Naive thymus-derived CD4-positive, alpha-beta T cell (primary cell): ENCODE data around the gene NCBP2L. TPM values are rescaled to one million over a fixed set of nuclear protein-coding genes. Genes with fewer than 3 reads are reported as not detected.

Source experiments
- ATAC-seq: fragments of 150-1000 bp; cut with Tn5 transposase; 2 replicates; pipeline ENCODE4 v1.10.0; 2021; ENCODE audit warnings: mild to moderate bottlenecking, moderate library complexity
- CTCF ChIA-PET: fragments of 350-600 bp; sonication (Branson Sonifier 250); formaldehyde crosslinking; loops from one replicate; lab custom pipeline; 2021; ENCODE audit warnings: antibody characterized with exemption; lab: Charles Lee
- POLR2A ChIA-PET: fragments of 350-600 bp; sonication (Branson Sonifier 250); formaldehyde crosslinking; loops from one replicate; lab custom pipeline; 2021; ENCODE audit warnings: antibody characterized with exemption, inconsistent platforms; lab: Charles Lee
- DNase-seq, 9 donors: peaks; one replicate each; pipeline versions ENCODE4 v3.0.0 to v3.0.0-alpha.2; 2020 to 2022; ENCODE audit warnings: mixed read lengths in 1 of 9
- H3K27ac ChIP-seq: one replicate; pipeline ENCODE4 v1.7.0; 2013; ENCODE audit warnings: mild to moderate bottlenecking, low read depth, low read length, moderate library complexity
- H3K27me3 ChIP-seq, 2 donors: one replicate each; pipeline ENCODE4 v1.7.0; 2013; ENCODE audit warnings: low read length in 2 of 2, mild to moderate bottlenecking in 2 of 2, moderate library complexity in 2 of 2; ENCODE audit not compliant: control insufficient read depth in 2 of 2, insufficient read depth in 2 of 2
- H3K36me3 ChIP-seq, 3 experiments: 1 replicate in 2 of 3; 2 replicates in 1 of 3; pipeline ENCODE4 v1.7.0; 2013; ENCODE audit warnings: low read length in 3 of 3, mild to moderate bottlenecking in 3 of 3, moderate library complexity in 1 of 3; ENCODE audit not compliant: insufficient read depth in 3 of 3, control insufficient read depth in 2 of 3
- H3K4me1 ChIP-seq, 2 donors: one replicate each; pipeline ENCODE4 v1.7.0; 2013; ENCODE audit warnings: low read length in 2 of 2, mild to moderate bottlenecking in 2 of 2, moderate library complexity in 1 of 2; ENCODE audit not compliant: control insufficient read depth in 2 of 2, insufficient read depth in 2 of 2
- H3K4me3 ChIP-seq: 2 replicates; pipeline ENCODE4 v1.7.0; 2013; ENCODE audit warnings: mild to moderate bottlenecking, low read length
- H3K9me3 ChIP-seq, 3 experiments: 1 replicate in 2 of 3; 2 replicates in 1 of 3; pipeline ENCODE4 v1.7.0; 2013; ENCODE audit warnings: low read length in 3 of 3; ENCODE audit not compliant: control insufficient read depth in 2 of 3
- H3K27ac Mint-ChIP-seq, 9 donors: one replicate each; pipeline ENCODE4 v1.8.0; 2020 to 2022; ENCODE audit warnings: mixed read lengths in 9 of 9, mild to moderate bottlenecking in 8 of 9, moderate library complexity in 5 of 9, inconsistent platforms in 2 of 9
- H3K27me3 Mint-ChIP-seq, 5 donors: one replicate each; pipeline ENCODE4 v1.8.0; 2021 to 2022; ENCODE audit warnings: mixed read lengths in 5 of 5, mild to moderate bottlenecking in 1 of 5
- H3K36me3 Mint-ChIP-seq, 5 donors: one replicate each; pipeline ENCODE4 v1.8.0; 2020 to 2022; ENCODE audit warnings: mixed read lengths in 5 of 5, mild to moderate bottlenecking in 3 of 5, inconsistent platforms in 1 of 5
- H3K4me1 Mint-ChIP-seq, 7 donors: one replicate each; pipeline ENCODE4 v1.8.0; 2020 to 2022; ENCODE audit warnings: mixed read lengths in 7 of 7, mild to moderate bottlenecking in 3 of 7, inconsistent platforms in 1 of 7
- H3K4me3 Mint-ChIP-seq, 10 donors: one replicate each; pipeline ENCODE4 v1.8.0; 2020 to 2022; ENCODE audit warnings: mild to moderate bottlenecking in 10 of 10, mixed read lengths in 10 of 10, moderate library complexity in 6 of 10, inconsistent platforms in 2 of 10
- H3K9me3 Mint-ChIP-seq, 11 donors: one replicate each; pipeline ENCODE4 v1.8.0; 2020 to 2022; ENCODE audit warnings: mixed read lengths in 11 of 11, mild to moderate bottlenecking in 4 of 11, inconsistent platforms in 1 of 11, moderate library complexity in 1 of 11
- intact Hi-C, 2 donors: fragments of 100-400 bp; cut with micrococcal nuclease; formaldehyde crosslinking; loops; one replicate each; pipeline ENCODE4 v1.15.1; 2023
- polyA plus RNA-seq, 2 donors: library from polyadenylated mRNA; unstranded; fragments of 300-500 nt; fragmentation: Illumina TruSeq; gene quantifications; one replicate each; pipeline ENCODE4 v1.2.3, GENCODE V29; 2021
- total RNA-seq, 6 experiments: library from RNA in 5 of 6; stranded (reverse) in 5 of 6; gene quantifications; 1 replicate in 5 of 6; 2 replicates in 1 of 6; pipeline ENCODE4 v1.2.3 and lab custom pipeline; 2021 to 2026

Gene NCBP2L
- total and polyA plus RNA-seq, 7 experiments from 2014 or later, result 0.09 TPM; not detected in 6

GRCh38 chrX:107825698-107826237 lies 48.2 kb downstream of the NCBP2L start, which contains the start of gene MID2:
MID2 (plus strand) TSS chrX:107825866; CDS start chrX:107826427, 561 bp downstream.
- peaks cover 7 to 60% (median 38%) of the 10 kb centered on the region in 7 donors for H3K4me1 Mint-ChIP-seq
- Histone ChIP-seq H3K4me1 (peaks cover 0 to 7% of the 10 kb centered on the region in 2 donors), H3K27ac (peak within 1 kb of the TSS; percentile 80), H3K27me3 (no peaks in the 10 kb centered on the region), H3K9me3 (no peaks in the 10 kb centered on the region), H3K36me3 (no peaks in the 10 kb centered on the region), H3K4me3 (peak within 1 kb of the TSS; percentile 61)
- peak within 1 kb of the TSS; percentile 69 to 95 (median 87) for H3K27ac Mint-ChIP-seq
- DNase-seq (peak in 8 of 9 donors; percentile 21 to 66 (median 58)), ATAC-seq (peak; percentile 77)
- CTCF ChIA-PET, result interaction anchor here (0.5 to 0.6 kb wide), 2 partner anchors 13 to 41 kb away, joined by 3 to 4 read pairs; no protein-coding TSS in a partner anchor
- peaks cover 0 to 20% (median 0%) of the 10 kb centered on the region in 5 donors for H3K27me3 Mint-ChIP-seq
- intact Hi-C loops, result loop anchor here (1.0 to 5.0 kb wide), 11 partner anchors 49 to 1712 kb away; partner anchors contain the start of genes ATG4A (in 2 of the 2), PRPS1 (in 2 of the 2), PSMD10 (in 2 of the 2) and NCBP2L (in 1 of the 2)
- no peaks in the 10 kb centered on the region for H3K9me3 Mint-ChIP-seq
- POLR2A ChIA-PET, result interaction anchor here (0.8 to 2.3 kb wide), 4 partner anchors 16 to 197 kb away, joined by 3 to 7 read pairs (median 6); partner anchors contain the start of genes NCBP2L and PRPS1
- H3K36me3 Mint-ChIP-seq, result peaks cover 0 to 2% (median 0%) of the 10 kb centered on the region in 5 donors
- peak within 1 kb of the TSS; percentile 73 to 92 (median 88) for H3K4me3 Mint-ChIP-seq

- Histone ChIP-seq H3K36me3 (no peaks in the 10 kb centered on the region), H3K27me3 (no peaks in the 10 kb centered on the region), H3K4me3 (peak overlapping the region; percentile 57), H3K27ac (peak overlapping the region; percentile 80), H3K4me1 (peaks cover 0 to 7% of the 10 kb centered on the region in 2 donors), H3K9me3 (no peaks in the 10 kb centered on the region)
- Mint-ChIP-seq H3K27ac (peak overlapping the region; percentile 44 to 95 (median 92)), H3K9me3 (no peaks in the 10 kb centered on the region), H3K4me1 (peaks cover 11 to 65% (median 43%) of the 10 kb centered on the region in 7 donors), H3K27me3 (peaks cover 0 to 20% (median 0%) of the 10 kb centered on the region in 5 donors), H3K4me3 (peak overlapping the region; percentile 78 to 92 (median 89)), H3K36me3 (peaks cover 0 to 3% (median 0%) of the 10 kb centered on the region in 5 donors)
- intact Hi-C loops, result loop anchor here (1.0 to 5.0 kb wide), 9 partner anchors 50 to 1711 kb away; partner anchors contain the start of genes ATG4A (in 2 of the 2), PRPS1 (in 2 of the 2), PSMD10 (in 2 of the 2) and NCBP2L (in 1 of the 2)
- CTCF ChIA-PET, result no interaction called here
- DNase-seq, result peak in 8 of 9 donors; percentile 9 to 53 (median 46)
- POLR2A ChIA-PET, result interaction anchor here (0.8 to 2.3 kb wide), 4 partner anchors 16 to 198 kb away, joined by 3 to 7 read pairs (median 6); partner anchors contain the start of genes NCBP2L and PRPS1
- peak; percentile 77 for ATAC-seq
Observed at GRCh38 chrX:107826238-107827029, 48.9 kb downstream of the NCBP2L start.

GRCh38 chrX:107827030-107827831 lies 49.7 kb downstream of the NCBP2L start:
- H3K9me3 Mint-ChIP-seq, result no peaks in the 10 kb centered on the region
- Histone ChIP-seq H3K4me1 (peaks cover 0 to 7% of the 10 kb centered on the region in 2 donors), H3K4me3 (peak overlapping the region; percentile 57), H3K27me3 (no peaks in the 10 kb centered on the region), H3K9me3 (no peaks in the 10 kb centered on the region), H3K36me3 (no peaks in the 10 kb centered on the region), H3K27ac (peak overlapping the region; percentile 80)
- H3K4me3 Mint-ChIP-seq, result peak overlapping the region; percentile 73 to 90 (median 88)
- H3K27me3 Mint-ChIP-seq, result peaks cover 0 to 20% (median 0%) of the 10 kb centered on the region in 5 donors
- peak overlapping the region; percentile 44 to 95 (median 83) for H3K27ac Mint-ChIP-seq
- ChIA-PET CTCF (no interaction called here), POLR2A (interaction anchor here (1.7 to 2.3 kb wide), 2 partner anchors 153 to 199 kb away, joined by 6 to 7 read pairs; partner anchors contain the start of gene PRPS1)
- H3K4me1 Mint-ChIP-seq, result peaks cover 11 to 67% (median 43%) of the 10 kb centered on the region in 7 donors
- H3K36me3 Mint-ChIP-seq, result peaks cover 0 to 3% (median 0%) of the 10 kb centered on the region in 5 donors
- ATAC-seq, result no peak
- DNase-seq, result peak in 3 of 9 donors; percentile 3 to 22 (median 13)
- intact Hi-C loops, result loop anchor here (2.0 to 5.0 kb wide), 7 partner anchors 50 to 1710 kb away; partner anchors contain the start of genes ATG4A (in 2 of the 2), PSMD10 (in 2 of the 2), NCBP2L (in 1 of the 2) and NXT2 (in 1 of the 2)

GRCh38 chrX:107827852-107828251 lies 50.3 kb downstream of the NCBP2L start:
- no peak for ATAC-seq
- Mint-ChIP-seq H3K4me1 (peaks cover 11 to 73% (median 43%) of the 10 kb centered on the region in 7 donors), H3K27ac (peak overlapping the region in 1 of 9 donors; percentile 88), H3K36me3 (peaks cover 0 to 3% (median 0%) of the 10 kb centered on the region in 5 donors), H3K4me3 (peak overlapping the region; percentile 30 to 89 (median 64)), H3K27me3 (peaks cover 0 to 20% (median 0%) of the 10 kb centered on the region in 5 donors), H3K9me3 (no peaks in the 10 kb centered on the region)
- Histone ChIP-seq H3K9me3 (no peaks in the 10 kb centered on the region), H3K27ac (no peak overlapping the region), H3K4me1 (peaks cover 0 to 7% of the 10 kb centered on the region in 2 donors), H3K4me3 (no peak overlapping the region), H3K27me3 (no peaks in the 10 kb centered on the region), H3K36me3 (no peaks in the 10 kb centered on the region)
- ChIA-PET POLR2A (no interaction called here), CTCF (no interaction called here)
- no peak for DNase-seq
- intact Hi-C loops, result loop anchor here (2.0 to 5.0 kb wide), 7 partner anchors 51 to 1709 kb away; partner anchors contain the start of genes ATG4A (in 2 of the 2), PSMD10 (in 2 of the 2), NCBP2L (in 1 of the 2) and NXT2 (in 1 of the 2)

- Mint-ChIP-seq H3K4me3 (peak overlapping the region in 1 of 10 donors; percentile 43), H3K36me3 (peaks cover 0 to 4% (median 0%) of the 10 kb centered on the region in 5 donors), H3K27ac (peak overlapping the region in 1 of 9 donors; percentile 76), H3K9me3 (no peaks in the 10 kb centered on the region), H3K27me3 (peaks cover 0 to 12% (median 0%) of the 10 kb centered on the region in 5 donors), H3K4me1 (peaks cover 4 to 61% (median 26%) of the 10 kb centered on the region in 7 donors)
- Histone ChIP-seq H3K4me1 (peaks cover 0 to 5% of the 10 kb centered on the region in 2 donors), H3K27ac (no peak overlapping the region), H3K36me3 (no peaks in the 10 kb centered on the region), H3K27me3 (no peaks in the 10 kb centered on the region), H3K4me3 (no peak overlapping the region), H3K9me3 (no peaks in the 10 kb centered on the region)
- ATAC-seq (no peak), DNase-seq (no peak)
- POLR2A ChIA-PET, result no interaction called here
- CTCF ChIA-PET, result interaction anchor here (1.0 kb wide), 1 partner anchor 9 kb away, joined by 3 read pairs; no protein-coding TSS in a partner anchor
- intact Hi-C loops, result loop anchor here (5.0 kb wide), 5 partner anchors 62 to 1707 kb away; partner anchors contain the start of genes ATG4A (in 1 of the 2), NXT2 (in 1 of the 2) and PSMD10 (in 1 of the 2)
Observed at GRCh38 chrX:107829878-107830277, 52.3 kb downstream of the NCBP2L start.
